ENCODE data around the gene GPI.
"Not testable (repeated sequence)": the region's sequence is repeated elsewhere in the genome, so short reads cannot be mapped to it uniquely, and the experiment has no call there.

GPI gene

DNA sequence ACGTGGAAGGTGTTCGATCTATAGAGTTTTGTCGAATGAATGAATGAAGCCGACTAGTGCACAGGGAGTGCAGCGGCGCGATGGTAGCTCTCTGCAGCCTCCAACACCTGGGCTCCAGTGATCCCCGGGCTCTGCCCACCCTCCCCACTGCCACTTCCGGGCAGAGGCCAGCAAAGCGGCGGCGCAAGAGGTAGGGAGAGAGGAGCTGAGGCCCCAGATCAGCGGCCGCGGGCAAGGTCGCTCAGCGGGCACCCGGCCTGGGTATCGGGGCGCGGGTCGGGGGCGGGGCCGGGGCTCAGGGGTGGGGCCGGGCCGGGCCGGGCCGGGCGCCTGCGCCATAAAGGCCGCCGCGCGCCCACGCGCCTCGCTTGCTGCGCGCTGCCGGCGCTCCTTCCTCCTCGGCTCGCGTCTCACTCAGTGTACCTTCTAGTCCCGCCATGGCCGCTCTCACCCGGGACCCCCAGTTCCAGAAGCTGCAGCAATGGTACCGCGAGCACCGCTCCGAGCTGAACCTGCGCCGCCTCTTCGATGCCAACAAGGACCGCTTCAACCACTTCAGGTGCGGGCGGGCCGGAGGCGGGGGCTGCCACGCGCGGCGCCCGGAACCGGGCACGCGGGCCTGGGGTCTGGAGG lies at the start of gene GPI:
Gene GPI (plus strand): TSS at position 367 of the 633 bp plus-strand sequence. CDS start 71 bp downstream, at position 438.
- DNase-seq (ENCODE audit: low spot score) = peak; percentile 68

GRCh38 chr19:34316247-34316646 lies 48.7 kb upstream of the GPI start:
- no peak for DNase-seq (ENCODE audit: low spot score)

GRCh38 chr19:34316741-34317301 lies 48.2 kb upstream of the GPI start:
- no peak for DNase-seq (ENCODE audit: low spot score)

- no peak for DNase-seq (ENCODE audit: low spot score)
Measured at GRCh38 chr19:34317311-34317927, 47.6 kb upstream of the GPI start.

- DNase-seq (ENCODE audit: low spot score) = no peak
Measured at GRCh38 chr19:34319230-34319585, 45.8 kb upstream of the GPI start.

DNA sequence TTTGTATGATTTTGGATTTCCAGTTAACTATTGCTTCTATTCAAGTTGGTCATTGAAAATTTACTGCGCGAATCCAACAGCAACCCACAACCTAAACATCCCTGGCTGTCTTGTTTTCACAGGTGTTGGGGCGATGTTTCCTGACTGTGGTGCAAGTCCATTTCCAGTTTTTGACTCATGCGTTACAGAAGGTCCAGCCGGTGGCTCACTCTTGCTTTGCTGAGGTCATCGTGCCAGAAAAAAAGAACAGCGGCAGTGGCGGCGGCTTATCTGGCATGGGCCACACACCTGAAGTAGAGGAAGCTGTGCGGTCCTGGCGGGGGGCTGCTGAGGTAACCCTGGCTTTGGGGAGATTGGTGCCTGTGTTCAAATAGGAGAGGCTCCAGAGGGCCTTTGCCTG lies 45.2 kb upstream of the GPI start:
- DNase-seq (ENCODE audit: low spot score) = no peak

- no peak for DNase-seq (ENCODE audit: low spot score)
Measured at GRCh38 chr19:34320277-34320676, 44.7 kb upstream of the GPI start.

DNA sequence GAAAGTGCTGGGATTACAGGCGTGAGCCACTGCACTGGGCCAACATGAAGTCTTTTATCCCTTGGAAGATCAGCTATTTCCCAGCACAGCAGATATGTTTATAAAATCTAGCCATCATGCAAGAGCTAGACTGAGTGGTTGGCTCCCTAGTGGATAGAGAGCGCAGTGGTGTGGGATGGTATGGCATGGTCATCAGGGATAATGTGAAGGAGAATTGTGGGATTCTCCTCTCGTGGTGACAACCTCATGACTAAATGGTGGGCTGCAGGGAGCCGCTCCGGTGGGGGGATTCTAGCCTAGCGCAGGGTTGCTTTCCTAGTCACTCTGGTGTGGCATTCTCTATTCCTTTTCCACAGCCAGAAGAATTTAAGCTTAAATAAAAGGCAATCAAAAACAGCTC lies 43.3 kb upstream of the GPI start:
- no peak for DNase-seq (ENCODE audit: low spot score)

- no peak for DNase-seq (ENCODE audit: low spot score)
Measured at GRCh38 chr19:34323433-34324204, 41.4 kb upstream of the GPI start.

DNA sequence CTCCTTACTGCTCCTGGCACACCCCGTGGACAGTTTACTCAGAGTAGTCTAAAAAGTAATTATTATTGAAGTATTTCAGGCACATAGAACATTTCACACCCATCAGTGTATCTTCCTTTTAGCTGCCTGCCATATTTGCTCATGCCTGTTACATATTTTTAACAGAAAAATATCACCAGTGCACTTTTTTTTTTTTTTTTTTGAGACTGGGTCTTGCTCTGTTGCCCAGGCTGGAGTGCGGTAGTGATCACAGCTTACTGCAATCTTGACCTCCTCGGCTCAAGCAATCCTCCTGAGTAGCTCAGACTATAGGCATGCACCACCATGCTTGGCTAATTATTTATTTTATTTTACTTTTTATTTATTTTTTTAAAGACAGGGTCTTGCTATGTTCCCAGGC lies 40.7 kb upstream of the GPI start:
- no peak for DNase-seq (ENCODE audit: low spot score)

GRCh38 chr19:34325181-34325580 lies 39.8 kb upstream of the GPI start:
- DNase-seq (ENCODE audit: low spot score) = no peak

DNA sequence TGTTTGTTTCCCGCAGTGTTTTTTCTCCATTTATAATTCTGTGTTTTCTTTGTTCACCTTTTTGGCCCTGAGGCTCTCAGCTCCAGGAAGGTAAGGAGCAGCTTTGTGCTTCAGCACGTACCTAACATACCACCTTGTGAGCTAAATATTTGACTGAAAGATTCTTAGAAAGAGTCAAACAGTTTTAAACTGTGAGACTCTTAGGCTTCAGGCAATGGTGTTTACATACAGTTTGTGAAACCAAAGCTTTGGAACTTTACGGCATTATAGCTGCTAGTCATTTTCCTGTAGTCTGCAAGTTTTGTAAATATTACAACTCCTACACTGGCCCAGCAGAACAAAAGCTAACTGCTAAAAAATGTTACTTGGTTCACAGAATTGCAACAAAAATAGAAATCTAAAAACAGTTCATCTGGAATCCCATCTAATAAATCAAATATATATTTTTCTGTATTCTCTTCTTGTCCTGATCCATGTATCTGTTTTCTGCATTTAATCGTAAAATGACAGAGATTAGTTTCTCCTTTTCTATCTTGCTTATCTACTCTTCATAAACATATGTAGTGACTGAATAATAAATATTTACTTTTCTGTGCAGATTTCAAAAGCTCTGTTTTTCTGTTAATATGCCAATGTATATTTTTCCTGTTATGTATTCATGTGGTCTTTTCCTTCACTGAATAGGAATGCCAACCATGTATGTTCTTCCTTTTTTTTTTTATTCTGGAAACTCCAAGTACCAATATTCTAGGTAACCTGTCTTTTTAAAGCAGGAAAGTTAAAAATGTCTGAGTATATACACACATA lies 38.8 kb upstream of the GPI start:
- DNase-seq (ENCODE audit: low spot score) = no peak

DNA sequence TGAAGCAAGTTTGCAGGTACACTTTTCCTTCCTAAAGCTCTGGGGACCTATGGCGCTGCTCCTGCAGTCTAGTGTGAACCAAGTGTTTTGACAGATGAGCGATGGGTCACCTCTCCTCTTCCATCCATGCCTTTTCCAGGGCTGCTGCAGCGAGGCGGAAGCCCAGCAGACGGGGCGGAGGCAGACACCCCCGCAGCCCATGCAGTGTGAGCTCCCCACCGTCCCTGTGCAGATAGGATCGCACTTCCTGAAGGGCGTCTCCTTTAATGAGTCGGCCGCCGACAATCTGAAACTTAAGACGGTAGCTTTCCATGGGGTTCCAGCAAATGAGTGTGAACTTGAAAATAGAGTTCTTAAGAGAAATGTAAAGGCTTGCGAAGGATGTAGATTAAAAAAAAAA lies 37.1 kb upstream of the GPI start:
- DNase-seq (ENCODE audit: low spot score) = no peak

GRCh38 chr19:34328982-34329381 lies 36.0 kb upstream of the GPI start:
- DNase-seq (ENCODE audit: low spot score) = no peak

DNA sequence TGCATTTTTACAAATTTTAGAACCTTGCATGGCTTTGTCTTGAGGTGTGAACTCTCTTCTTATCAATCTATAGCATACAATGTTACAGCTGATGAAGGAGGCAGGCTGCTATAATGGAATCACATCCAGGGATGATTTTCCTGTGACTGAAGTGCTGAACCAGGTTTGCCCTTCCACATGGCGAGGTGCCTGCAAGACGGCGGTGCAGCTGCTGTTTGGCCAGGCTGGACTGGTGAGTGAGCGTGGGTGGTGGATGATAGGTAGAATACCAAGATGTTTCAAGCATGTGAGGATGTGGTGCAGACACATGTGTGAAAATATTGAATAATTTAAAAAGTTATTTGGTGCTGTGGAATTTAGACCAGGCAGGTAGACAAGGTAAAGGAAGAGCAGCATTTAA lies 34.9 kb upstream of the GPI start:
- DNase-seq (ENCODE audit: low spot score) = no peak

DNA sequence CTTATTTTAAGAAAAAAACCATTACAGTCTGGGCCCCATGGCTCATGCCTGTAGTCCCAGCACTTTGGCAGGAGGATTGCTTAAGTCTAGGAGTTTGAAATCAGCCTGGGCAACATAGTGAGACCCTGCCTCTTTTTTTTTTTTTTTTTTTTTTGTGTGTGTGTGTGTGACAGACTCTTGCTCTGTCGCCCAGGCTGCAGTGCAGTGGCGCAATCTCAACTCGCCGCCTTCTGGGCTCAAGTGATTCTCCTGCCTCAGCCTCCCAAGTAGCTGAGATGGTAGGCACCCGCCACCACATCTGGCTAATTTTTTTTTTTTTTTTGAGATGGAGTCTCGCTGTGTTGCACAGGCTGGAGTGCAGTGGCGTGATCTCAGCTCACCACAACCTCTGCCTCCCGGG lies 34.4 kb upstream of the GPI start:
- not testable (repeated sequence) for DNase-seq (ENCODE audit: low spot score)

DNA sequence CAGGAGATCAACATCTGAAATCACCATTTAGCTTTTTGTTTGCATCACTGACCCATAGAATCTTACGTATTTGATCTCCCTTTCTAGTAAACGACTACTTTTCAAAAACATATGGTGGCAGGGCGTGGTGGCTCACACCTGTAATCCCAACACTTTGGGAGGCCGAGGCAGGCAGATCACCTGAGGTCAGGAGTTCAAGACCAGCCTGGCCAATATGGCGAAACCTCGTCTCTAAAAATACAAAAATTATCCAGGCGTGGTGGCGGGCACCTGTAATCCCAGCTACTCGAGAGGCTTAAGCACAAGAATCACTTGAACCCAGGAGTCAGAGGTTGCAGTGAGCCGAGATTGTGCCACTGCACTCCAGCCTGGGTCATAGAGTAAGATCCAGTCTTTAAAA lies 33.4 kb upstream of the GPI start:
- not testable (repeated sequence) for DNase-seq (ENCODE audit: low spot score)

- DNase-seq (ENCODE audit: low spot score) = no peak
Measured at GRCh38 chr19:34332027-34332760, 32.8 kb upstream of the GPI start.

GRCh38 chr19:34335914-34336313 lies 29.1 kb upstream of the GPI start:
- DNase-seq (ENCODE audit: low spot score) = no peak

GRCh38 chr19:34336781-34337271 lies 28.2 kb upstream of the GPI start:
- DNase-seq (ENCODE audit: low spot score) = peak; percentile 38

GRCh38 chr19:34337739-34338138 lies 27.3 kb upstream of the GPI start:
- DNase-seq (ENCODE audit: low spot score) = no peak
